ENCODE data around the gene RPL4. TPM values are rescaled to one million over a fixed set of nuclear protein-coding genes. Genes with fewer than 3 reads are reported as not detected.

RPL4 gene
- total RNA-seq, 1 experiment from 2014 or later = 2,773 TPM

DNA sequence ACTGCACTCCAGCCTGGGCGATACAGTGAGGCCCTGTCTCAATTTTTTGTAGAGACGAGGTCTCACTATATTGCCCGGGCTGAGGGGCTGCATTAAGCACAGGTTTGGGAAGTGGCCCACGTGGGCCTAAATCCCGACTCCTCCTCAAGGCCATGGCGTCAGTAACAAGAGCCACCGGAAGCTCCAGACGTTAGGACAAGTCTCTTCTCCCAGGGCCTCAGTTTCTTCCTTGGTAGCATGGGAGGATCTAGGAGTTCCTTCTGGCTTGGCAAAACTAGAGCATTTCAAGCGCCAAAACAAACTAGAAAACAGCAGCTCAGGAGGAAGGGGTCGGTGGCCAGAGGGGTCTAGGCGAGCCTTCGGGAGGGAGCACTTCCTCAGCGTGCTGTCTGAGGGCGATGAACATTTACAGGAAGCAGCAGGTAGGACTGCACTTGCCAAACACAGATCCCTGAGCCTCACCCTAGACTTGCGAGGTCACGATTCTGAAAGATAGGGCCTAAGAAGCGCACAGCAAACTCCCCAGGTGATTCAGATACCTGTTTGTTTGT is 7.6 kb downstream of the RPL4 start:
- Histone ChIP-seq H2AFZ (ENCODE audit: low read length) (peak overlapping the region; percentile 68), H3K27me3 (ENCODE audit: low read length) (no peaks in the 10 kb centered on the region), H3K79me2 (ENCODE audit: low read length) (peaks cover 35% of the 10 kb centered on the region), H3K9me3 (ENCODE audit: low read length) (no peaks in the 10 kb centered on the region), H3K4me1 (ENCODE audit: insufficient read depth, low read length) (peaks cover 8% of the 10 kb centered on the region), H3K9me2 (replicated peaks; ENCODE audit: low read length) (no peaks in the 10 kb centered on the region), H4K20me1 (ENCODE audit: low read length) (peaks cover 25% of the 10 kb centered on the region), H3K4me2 (ENCODE audit: low read length) (peak overlapping the region; percentile 97), H3K36me3 (ENCODE audit: low read depth, low read length) (peaks cover 39% of the 10 kb centered on the region), H3K4me3 (ENCODE audit: low read length) (peak overlapping the region; percentile 90), H3K27ac (ENCODE audit: low read length) (peak overlapping the region; percentile 79), H3K9ac (ENCODE audit: low read length) (peak overlapping the region; percentile 92), H3F3A (ENCODE audit: low read length, unreplicated experiment) (peaks cover 21% of the 10 kb centered on the region)
- ATAC-seq (peak; percentile 18), DNase-seq (no peak)
- no peak for TF ChIP-seq EZH2phosphoT487 (IDR thresholded peaks at IDR 0.05; ENCODE audit: borderline replicate concordance, low read length)
- no peak for TF ChIP-seq EZH2 (IDR thresholded peaks at IDR 0.05; ENCODE audit: low read length, unreplicated experiment)
- TF ChIP-seq, protein P1, sequence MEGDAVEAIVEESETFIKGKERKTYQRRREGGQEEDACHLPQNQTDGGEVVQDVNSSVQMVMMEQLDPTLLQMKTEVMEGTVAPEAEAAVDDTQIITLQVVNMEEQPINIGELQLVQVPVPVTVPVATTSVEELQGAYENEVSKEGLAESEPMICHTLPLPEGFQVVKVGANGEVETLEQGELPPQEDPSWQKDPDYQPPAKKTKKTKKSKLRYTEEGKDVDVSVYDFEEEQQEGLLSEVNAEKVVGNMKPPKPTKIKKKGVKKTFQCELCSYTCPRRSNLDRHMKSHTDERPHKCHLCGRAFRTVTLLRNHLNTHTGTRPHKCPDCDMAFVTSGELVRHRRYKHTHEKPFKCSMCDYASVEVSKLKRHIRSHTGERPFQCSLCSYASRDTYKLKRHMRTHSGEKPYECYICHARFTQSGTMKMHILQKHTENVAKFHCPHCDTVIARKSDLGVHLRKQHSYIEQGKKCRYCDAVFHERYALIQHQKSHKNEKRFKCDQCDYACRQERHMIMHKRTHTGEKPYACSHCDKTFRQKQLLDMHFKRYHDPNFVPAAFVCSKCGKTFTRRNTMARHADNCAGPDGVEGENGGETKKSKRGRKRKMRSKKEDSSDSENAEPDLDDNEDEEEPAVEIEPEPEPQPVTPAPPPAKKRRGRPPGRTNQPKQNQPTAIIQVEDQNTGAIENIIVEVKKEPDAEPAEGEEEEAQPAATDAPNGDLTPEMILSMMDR (conservative IDR thresholded peaks at IDR 0.05; ENCODE audit: low read depth, low read length) = no peak
- ChIA-PET POLR2A (ENCODE audit: unreplicated experiment) (no interaction called here), CTCF (interaction anchor here (1.3 kb wide), 1 partner anchor 109 kb away, joined by 3 read pairs; no protein-coding TSS in a partner anchor)
- intact Hi-C loops (cut with micrococcal nuclease) = loop anchor here (1.0 kb wide), 1 partner anchor 111 kb away; the partner anchor contains the start of gene MAP2K1
- BruUV-seq (replicated peaks) = TSS peak; percentile 4

DNA sequence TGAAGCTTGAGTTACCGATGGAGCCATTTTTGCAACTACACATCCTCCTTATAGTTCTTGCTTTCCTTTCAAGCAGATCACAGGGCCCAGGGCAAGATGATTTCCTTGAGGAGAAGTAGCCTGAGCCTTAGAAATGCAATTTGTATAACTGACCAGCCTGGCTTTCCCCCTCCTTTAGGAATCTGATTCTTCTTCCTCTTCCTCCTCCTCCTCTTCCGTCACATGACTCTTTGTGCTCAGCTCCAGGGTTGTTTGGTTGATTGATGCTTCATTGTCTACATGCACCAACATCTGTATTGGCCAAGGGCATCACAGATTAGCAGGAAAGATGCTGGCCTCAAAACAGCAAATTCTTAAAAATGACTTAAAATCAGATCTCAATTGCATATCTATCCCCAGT is 10.4 kb downstream of the RPL4 start:
- H4K20me1 ChIP-seq (ENCODE audit: low read length) = peaks cover 8% of the 10 kb centered on the region
- ATAC-seq = no peak
- CTCF ChIA-PET = no interaction called here
- no peaks in the 10 kb centered on the region for H3K27me3 ChIP-seq (ENCODE audit: low read length)
- no peaks in the 10 kb centered on the region for H3K9me2 ChIP-seq (replicated peaks; ENCODE audit: low read length)
- no peaks in the 10 kb centered on the region for H3K9me3 ChIP-seq (ENCODE audit: low read length)
- H3K36me3 ChIP-seq (ENCODE audit: low read depth, low read length) = peaks cover 26% of the 10 kb centered on the region
- no peak overlapping the region for H3K4me2 ChIP-seq (ENCODE audit: low read length)
- H3K4me1 ChIP-seq (ENCODE audit: insufficient read depth, low read length) = 0 out of 2 replicates have a peak, but pooled peaks cover 5% of the 10 kb centered on the region
- H3F3A ChIP-seq (ENCODE audit: low read length, unreplicated experiment) = peaks cover 12% of the 10 kb centered on the region
- H3K27ac ChIP-seq (ENCODE audit: low read length) = no peak overlapping the region
- POLR2A ChIA-PET (ENCODE audit: unreplicated experiment) = no interaction called here
- no peak overlapping the region for H3K4me3 ChIP-seq (ENCODE audit: low read length)
- H3K79me2 ChIP-seq (ENCODE audit: low read length) = peaks cover 20% of the 10 kb centered on the region
- DNase-seq = no peak
- intact Hi-C loops (cut with micrococcal nuclease) = no loop called here
- TF ChIP-seq EZH2phosphoT487 (IDR thresholded peaks at IDR 0.05; ENCODE audit: borderline replicate concordance, low read length) (no peak), EZH2 (IDR thresholded peaks at IDR 0.05; ENCODE audit: low read length, unreplicated experiment) (no peak)
- TF ChIP-seq, protein P1 (conservative IDR thresholded peaks at IDR 0.05; ENCODE audit: low read depth, low read length) = no peak
- no peak overlapping the region for H3K9ac ChIP-seq (ENCODE audit: low read length)
- no TSS peak for BruUV-seq (replicated peaks)
- H2AFZ ChIP-seq (ENCODE audit: low read length) = no peak overlapping the region

DNA sequence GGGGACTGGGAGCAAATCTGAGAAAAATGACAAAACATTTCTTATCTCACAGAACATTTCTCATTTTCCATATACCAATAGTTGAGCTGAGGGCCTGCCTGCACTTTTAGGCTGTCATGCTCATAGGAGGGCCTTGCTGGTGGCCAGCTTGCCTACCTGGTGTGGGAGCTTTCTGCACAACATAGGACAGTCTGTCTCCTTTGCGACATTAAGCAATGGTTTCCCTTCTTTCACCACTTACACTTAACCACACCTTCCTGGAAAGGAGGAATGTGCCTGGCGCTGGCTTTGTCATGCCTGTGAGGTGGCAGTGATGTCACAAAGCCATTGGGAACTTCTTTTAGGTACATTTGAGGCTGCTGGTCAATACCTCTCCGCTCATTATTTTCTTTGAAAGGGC is 12.8 kb downstream of the RPL4 start:
- H3K4me2 ChIP-seq (ENCODE audit: low read length) = no peak overlapping the region
- H3K9ac ChIP-seq (ENCODE audit: low read length) = no peak overlapping the region
- intact Hi-C loops (cut with micrococcal nuclease) = no loop called here
- no peaks in the 10 kb centered on the region for H3K9me2 ChIP-seq (replicated peaks; ENCODE audit: low read length)
- no peak overlapping the region for H2AFZ ChIP-seq (ENCODE audit: low read length)
- TF ChIP-seq EZH2phosphoT487 (IDR thresholded peaks at IDR 0.05; ENCODE audit: borderline replicate concordance, low read length) (no peak), EZH2 (IDR thresholded peaks at IDR 0.05; ENCODE audit: low read length, unreplicated experiment) (no peak)
- TF ChIP-seq, protein P1 (conservative IDR thresholded peaks at IDR 0.05; ENCODE audit: low read depth, low read length) = no peak
- peaks cover 18% of the 10 kb centered on the region for H3K36me3 ChIP-seq (ENCODE audit: low read depth, low read length)
- 0 out of 2 replicates have a peak, but pooled peaks cover 1% of the 10 kb centered on the region for H3K4me1 ChIP-seq (ENCODE audit: insufficient read depth, low read length)
- peaks cover 14% of the 10 kb centered on the region for H3K79me2 ChIP-seq (ENCODE audit: low read length)
- H3K27me3 ChIP-seq (ENCODE audit: low read length) = no peaks in the 10 kb centered on the region
- DNase-seq = no peak
- H3K27ac ChIP-seq (ENCODE audit: low read length) = no peak overlapping the region
- no peaks in the 10 kb centered on the region for H4K20me1 ChIP-seq (ENCODE audit: low read length)
- no peak overlapping the region for H3K4me3 ChIP-seq (ENCODE audit: low read length)
- H3K9me3 ChIP-seq (ENCODE audit: low read length) = no peaks in the 10 kb centered on the region
- no peak for ATAC-seq
- no TSS peak for BruUV-seq (replicated peaks)
- CTCF ChIA-PET = no interaction called here
- no peaks in the 10 kb centered on the region for H3F3A ChIP-seq (ENCODE audit: low read length, unreplicated experiment)
- POLR2A ChIA-PET (ENCODE audit: unreplicated experiment) = no interaction called here
